ENCODE data around the gene CDH4. TPM values are rescaled to one million over a fixed set of nuclear protein-coding genes. Genes with fewer than 3 reads are reported as not detected.

Gene CDH4
- total RNA-seq, 2 donors from 2014 or later = 0.08 to 0.09 TPM

DNA sequence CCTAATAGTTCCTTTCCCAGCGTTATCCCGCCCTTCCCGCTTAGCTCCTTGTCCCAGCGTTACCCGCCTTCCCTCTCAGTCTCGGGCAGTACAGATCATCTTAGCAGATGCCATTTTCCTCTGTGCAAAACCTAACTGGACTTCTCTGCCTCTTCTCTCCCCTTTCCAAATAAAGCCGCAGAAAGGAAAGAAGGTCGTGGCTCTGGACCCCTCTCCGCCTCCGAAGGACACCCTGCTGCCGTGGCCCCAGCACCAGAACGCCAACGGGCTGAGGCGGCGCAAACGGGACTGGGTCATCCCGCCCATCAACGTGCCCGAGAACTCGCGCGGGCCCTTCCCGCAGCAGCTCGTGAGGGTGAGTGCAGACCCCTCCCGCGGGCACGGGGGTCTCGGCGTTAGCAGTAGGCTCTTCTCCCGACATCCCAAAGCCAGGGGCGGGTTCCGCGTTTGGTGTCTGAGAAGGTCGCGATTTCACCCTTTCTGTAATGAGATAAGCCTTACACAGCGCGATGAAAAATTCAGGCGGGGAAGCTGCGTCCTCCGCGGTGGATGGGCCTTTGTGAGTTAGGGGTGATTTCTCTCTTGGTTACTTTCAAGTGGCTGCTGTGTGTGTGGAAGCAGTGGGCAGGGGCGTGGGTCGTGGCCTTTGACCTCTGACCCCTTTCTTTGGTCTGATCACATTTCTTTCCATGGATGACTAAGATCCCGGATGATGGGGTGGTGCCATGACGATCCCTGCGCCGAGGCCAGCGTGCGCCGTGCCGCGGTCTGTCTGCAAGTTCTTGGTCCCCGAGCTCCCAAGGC is 521.0 kb downstream of the CDH4 start:
- ATAC-seq (no peak), DNase-seq (ENCODE audit: low spot score in 2 of 2) (no peak)
- H3K36me3 Mint-ChIP-seq = no peaks in the 10 kb centered on the region
- H3K27ac Mint-ChIP-seq = no peak overlapping the region
- H3K9me3 Mint-ChIP-seq = no peaks in the 10 kb centered on the region

DNA sequence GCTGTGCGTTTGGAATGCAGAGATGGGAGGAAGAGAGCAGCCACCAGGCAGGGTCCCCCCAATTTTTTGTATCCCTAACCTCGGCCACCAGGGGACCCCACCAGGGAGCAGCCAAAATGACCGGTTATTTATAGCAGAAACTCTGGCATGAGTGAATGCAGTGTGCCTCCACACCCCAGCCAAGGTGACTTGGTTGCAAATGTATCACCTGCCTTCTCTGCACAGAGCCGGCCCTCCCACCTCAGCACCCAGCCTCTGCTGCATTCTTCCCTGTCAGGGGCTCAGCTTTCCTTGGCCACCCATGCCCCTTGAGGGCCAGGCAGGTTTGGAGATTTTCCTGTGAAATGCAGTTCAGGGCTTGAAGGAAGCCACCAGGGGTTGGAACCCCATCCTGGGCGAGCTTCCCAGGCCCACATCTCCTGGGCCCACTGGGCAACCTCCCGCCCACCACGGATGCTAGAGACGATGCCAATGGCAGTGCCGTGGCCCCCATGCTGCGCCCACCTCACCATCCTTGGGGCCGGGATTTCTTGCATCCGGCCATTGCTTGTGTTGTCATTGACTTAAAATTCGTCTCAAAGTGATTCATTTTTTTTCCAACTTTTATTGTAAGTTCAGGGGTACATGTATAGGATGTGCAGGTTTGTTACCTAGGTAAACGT is 522.0 kb downstream of the CDH4 start:
- Mint-ChIP-seq H3K36me3 (no peaks in the 10 kb centered on the region), H3K27ac (no peak overlapping the region), H3K9me3 (no peaks in the 10 kb centered on the region)
- no peak for DNase-seq (ENCODE audit: low spot score in 2 of 2)
- no peak for ATAC-seq

DNA sequence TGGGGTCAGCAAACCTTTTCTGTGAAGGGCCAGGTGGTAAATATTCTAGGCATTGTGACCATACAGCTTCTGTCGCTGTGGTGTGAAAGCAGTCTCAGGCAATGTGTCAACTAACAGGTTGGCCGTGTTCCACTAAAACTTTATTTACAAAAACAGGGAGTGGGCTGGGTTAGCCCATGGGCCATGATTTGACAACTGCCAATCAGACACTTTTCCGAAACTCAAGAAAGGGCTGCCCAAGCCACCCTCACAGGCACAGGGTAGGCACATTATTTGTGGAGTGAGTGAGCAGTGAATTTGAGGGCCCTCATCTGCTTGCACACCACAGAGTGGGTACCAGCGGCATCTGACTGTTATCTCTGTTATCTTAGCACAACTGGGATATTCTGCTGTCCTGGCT is 523.4 kb downstream of the CDH4 start:
- Mint-ChIP-seq H3K36me3 (no peaks in the 10 kb centered on the region), H3K9me3 (peaks cover 0 to under 1% of the 10 kb centered on the region in 2 donors), H3K27ac (no peak overlapping the region)
- DNase-seq (ENCODE audit: low spot score in 2 of 2) (no peak), ATAC-seq (no peak)

DNA sequence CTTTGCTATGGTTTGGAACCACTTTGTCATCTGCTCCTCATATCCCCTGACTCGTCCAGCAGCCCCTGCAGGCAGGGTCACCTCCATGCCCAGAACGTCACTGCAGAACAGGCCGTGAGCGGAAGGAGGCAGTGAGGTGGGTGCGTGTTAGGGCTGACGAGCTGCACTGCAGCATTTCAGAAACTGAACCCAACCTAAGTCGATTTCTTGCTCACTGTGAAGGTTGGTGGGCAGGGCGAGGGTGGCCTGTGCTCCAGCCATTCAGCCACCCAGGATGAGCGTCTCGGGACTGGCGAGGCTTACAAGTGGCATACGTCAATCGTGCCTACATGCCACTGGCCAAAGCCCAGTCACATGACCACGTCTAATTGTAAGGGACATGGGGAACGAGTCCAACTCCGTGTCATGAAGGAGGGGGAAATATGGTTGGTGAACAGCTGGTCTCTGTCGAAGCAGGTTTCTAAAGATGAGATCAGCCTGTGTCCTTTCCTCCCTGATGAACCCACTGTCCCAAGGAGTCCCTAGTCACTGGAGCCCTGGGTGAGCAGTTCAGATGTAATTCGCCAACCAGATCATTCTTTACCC is 524.5 kb downstream of the CDH4 start:
- Mint-ChIP-seq H3K27ac (no peak overlapping the region), H3K36me3 (peaks cover 0 to 10% of the 10 kb centered on the region in 2 donors), H3K9me3 (peaks cover 0 to 12% of the 10 kb centered on the region in 2 donors)
- ATAC-seq (no peak), DNase-seq (ENCODE audit: low spot score in 2 of 2) (no peak)

DNA sequence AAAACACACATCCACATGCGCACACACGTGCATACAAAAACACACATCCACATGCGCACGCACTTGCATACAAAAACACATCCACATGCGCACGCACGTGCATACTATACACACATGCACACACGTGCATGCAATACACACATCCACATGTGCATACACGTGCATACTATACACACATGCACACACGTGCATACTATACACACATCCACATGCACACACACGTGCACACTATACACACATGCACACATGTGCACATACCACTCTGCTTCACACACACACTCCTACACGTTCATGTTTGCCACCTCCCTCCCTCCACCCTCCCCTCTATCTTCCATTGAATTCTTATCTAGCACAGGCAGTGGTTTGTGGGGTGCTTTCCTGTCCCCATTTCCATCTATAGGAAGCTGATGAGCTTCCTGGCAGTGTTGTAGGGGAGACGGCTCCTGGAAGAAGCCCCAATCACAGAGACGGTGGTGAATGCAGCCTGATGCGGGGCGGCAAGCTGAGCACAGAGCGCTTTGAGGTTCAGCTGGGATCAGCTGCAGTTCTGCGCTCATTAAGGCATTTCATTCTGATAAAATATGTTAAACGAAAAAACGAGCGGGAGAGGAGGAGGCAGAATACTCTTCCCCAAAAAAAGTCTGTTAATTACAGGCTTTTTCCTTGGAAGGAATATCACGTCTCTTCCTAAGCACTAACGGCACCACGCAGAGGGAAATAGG is 525.9 kb downstream of the CDH4 start:
- no peak for ATAC-seq
- H3K27ac Mint-ChIP-seq = no peak overlapping the region
- peaks cover 0 to 10% of the 10 kb centered on the region in 2 donors for H3K36me3 Mint-ChIP-seq
- peaks cover 0 to 12% of the 10 kb centered on the region in 2 donors for H3K9me3 Mint-ChIP-seq
- DNase-seq (ENCODE audit: low spot score in 2 of 2) = no peak

DNA sequence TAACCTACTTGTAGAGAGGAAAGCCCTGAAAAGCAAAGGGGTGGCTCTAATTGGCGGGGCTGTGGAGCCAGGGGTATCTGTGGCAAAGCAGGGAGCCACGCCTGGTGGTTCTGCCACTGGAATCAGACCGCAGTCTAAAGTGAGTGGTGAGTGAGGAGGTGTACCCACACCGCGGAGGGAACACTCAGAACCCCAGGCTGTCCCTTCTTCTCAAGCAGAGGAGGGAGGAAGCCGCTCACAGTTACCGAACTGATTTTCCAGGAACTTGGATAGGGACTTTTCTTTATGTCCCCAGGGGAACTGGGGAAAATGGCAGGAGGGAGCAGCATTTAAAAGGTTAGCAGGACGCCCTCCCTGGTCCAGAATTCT is 526.4 kb downstream of the CDH4 start:
- Mint-ChIP-seq H3K27ac (no peak overlapping the region), H3K9me3 (peaks cover 0 to 12% of the 10 kb centered on the region in 2 donors), H3K36me3 (peaks cover 0 to 10% of the 10 kb centered on the region in 2 donors)
- ATAC-seq (no peak), DNase-seq (ENCODE audit: low spot score in 2 of 2) (no peak)

DNA sequence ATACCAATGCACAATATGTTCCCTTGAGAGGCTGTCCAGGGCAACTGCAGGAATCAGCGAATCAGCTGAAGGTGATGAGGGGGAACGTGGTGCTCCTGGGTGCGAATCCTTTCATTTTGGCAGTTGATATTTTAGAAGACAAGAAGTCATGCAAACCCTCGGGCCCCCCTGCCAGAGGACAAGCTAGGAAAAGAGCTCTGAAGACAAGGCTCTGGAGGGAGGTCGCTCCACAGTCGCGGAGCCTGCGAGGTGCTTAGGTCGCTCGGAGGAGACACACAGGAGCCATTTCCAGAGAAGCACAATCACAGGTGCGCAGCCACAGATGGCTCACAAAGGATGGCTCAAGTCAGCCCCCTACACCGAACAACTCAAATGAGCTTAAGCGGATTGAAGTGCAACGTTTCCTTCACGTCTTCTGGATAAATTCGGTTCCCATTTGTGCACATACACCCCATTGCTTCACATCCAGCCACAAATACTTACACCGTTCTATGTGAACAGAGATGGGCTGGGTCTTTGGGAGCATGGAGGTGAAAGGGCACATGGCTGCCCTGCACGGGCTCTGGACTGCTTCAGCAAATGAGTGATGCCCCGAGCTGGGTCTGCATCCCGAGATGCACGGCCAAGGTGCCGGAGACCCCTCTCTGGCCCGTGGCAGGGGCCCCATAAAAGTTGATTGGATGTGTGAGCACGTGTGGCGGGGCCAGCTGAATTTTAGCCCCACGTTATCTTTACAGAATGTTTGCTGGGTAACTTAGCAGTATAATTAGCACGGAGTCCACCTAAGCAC is 527.3 kb downstream of the CDH4 start:
- Mint-ChIP-seq H3K9me3 (peaks cover 0 to 12% of the 10 kb centered on the region in 2 donors), H3K27ac (no peak overlapping the region), H3K36me3 (peaks cover 0 to 10% of the 10 kb centered on the region in 2 donors)
- no peak for ATAC-seq
- no peak for DNase-seq (ENCODE audit: low spot score in 2 of 2)

DNA sequence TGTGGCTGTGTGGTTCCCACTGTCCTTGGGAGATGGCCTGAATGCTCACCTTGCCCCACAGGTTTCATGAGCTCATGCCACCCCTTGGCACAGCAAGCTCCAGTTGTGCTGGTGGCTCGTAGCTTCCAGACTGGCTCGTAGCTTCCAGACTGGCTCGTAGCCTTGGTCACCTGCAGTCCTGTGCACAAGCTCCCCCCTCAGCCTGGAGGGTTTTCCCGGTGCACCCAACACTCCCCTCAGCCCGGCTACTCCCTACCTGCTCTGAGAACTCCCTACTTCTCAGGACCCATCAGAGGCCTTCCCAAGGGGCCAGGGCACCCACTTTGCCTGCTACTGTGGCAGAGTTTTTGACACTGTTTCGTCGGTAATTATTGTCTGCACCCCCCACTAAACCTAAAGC is 528.0 kb downstream of the CDH4 start:
- no peak overlapping the region for H3K27ac Mint-ChIP-seq
- peaks cover 0 to 12% of the 10 kb centered on the region in 2 donors for H3K9me3 Mint-ChIP-seq
- DNase-seq (ENCODE audit: low spot score in 2 of 2) = no peak
- no peak for ATAC-seq
- peaks cover 0 to 10% of the 10 kb centered on the region in 2 donors for H3K36me3 Mint-ChIP-seq

DNA sequence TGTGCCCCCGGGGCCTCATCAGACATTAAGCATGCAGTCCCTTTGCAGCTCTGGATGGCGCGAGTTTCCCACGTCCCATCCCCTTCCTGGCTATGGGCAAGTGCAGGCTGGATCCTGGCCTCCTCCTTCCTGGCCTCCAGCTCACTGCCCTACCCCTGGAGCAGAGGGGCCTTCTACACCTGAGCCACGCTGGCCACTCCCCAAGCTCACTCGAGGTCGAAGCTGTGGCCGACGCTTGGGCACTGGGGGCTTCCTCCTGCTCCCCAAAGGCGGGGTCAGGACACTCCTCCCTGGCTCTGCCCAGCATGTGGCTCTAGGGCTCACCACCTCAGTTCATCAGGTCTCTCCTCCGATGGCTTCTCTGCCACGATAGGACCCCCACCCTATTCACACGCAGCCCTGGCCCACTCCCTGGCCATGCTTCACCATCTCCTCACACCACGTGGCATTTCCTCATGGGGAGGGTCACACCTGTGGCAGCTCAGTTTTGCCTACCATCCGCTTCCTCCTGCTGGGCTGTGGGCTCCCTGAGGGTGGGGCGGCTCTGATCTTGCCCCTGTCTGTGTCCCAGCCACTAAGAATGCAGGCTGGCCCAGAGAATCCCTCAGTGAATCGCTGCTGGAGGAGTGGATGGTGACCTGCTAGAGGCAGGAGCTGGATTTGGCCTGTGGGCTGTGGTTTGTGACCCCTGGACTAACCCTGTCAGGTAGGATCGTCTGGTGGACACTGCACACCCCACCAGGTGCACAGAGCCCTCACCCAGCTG is 532.9 kb downstream of the CDH4 start:
- Mint-ChIP-seq H3K36me3 (peaks cover 0 to 10% of the 10 kb centered on the region in 2 donors), H3K9me3 (peaks cover 0 to 14% of the 10 kb centered on the region in 2 donors)

DNA sequence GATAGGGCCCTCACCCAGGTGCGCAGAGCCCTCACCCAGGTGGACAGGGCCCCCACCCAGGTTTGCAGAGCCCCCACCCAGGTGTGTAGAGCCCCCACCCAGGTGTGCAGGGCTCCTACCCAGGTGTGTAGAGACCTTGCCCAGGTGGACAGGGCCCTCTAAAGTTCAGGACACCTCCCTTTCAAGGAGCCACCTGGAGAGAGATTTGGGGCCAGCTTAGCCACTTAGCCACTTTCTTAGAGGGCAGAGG is 533.4 kb downstream of the CDH4 start:
- Mint-ChIP-seq H3K27ac (no peak overlapping the region), H3K36me3 (peaks cover 0 to 10% of the 10 kb centered on the region in 2 donors), H3K9me3 (peaks cover 0 to 17% of the 10 kb centered on the region in 2 donors)
- ATAC-seq = no peak
- no peak for DNase-seq (ENCODE audit: low spot score in 2 of 2)

More for the DNA sequence above, 532.9 kb downstream of the CDH4 start:
- no peak for ATAC-seq
- DNase-seq (ENCODE audit: low spot score in 2 of 2) = no peak
- no peak overlapping the region for H3K27ac Mint-ChIP-seq

DNA sequence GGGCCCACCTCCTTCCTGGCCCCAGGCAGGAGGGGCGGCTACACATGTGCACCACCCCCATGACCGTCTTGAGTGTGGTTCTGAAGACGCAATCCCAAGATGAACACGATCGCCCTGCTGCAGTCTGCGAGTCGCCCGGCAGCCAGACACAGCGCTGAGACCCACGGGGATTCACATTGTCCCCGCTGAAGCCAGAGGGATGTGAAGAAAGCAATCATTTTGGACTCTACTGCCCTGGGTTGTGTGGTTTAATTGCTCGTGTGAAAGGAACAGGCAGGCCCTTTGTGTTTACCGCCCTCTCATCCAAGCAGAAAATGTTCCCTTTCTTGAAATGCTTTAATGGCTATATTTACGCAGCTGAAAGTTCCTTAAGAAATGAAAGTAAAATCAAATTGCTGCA is 534.2 kb downstream of the CDH4 start:
- peaks cover 0 to 2% of the 10 kb centered on the region in 2 donors for H3K36me3 Mint-ChIP-seq
- peaks cover 0 to 15% of the 10 kb centered on the region in 2 donors for H3K9me3 Mint-ChIP-seq
- no peak overlapping the region for H3K27ac Mint-ChIP-seq
- no peak for ATAC-seq
- no peak for DNase-seq (ENCODE audit: low spot score in 2 of 2)

DNA sequence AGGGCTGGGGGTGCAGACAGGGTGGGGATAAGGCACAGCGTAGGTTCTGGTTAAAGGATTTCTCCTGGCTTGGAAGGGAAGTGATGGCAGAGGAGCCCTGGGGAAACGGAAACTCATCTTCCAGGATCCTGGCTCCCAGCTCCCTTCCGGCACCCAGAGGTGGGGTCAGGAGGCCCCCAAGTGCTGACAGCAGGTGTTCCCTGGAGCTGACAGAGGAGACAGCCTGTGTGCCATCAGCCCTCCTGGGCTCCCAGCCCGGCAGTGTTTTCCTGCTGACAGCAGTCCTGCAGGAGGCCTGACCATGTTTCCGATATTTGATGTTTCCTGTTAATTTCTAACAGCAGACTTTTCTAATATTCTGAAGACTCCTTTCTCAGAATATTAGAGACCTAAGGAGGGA is 536.3 kb downstream of the CDH4 start:
- Mint-ChIP-seq H3K27ac (no peak overlapping the region), H3K9me3 (peaks cover 0 to 12% of the 10 kb centered on the region in 2 donors), H3K36me3 (no peaks in the 10 kb centered on the region)
- ATAC-seq = no peak
- DNase-seq (ENCODE audit: low spot score in 2 of 2) = no peak

DNA sequence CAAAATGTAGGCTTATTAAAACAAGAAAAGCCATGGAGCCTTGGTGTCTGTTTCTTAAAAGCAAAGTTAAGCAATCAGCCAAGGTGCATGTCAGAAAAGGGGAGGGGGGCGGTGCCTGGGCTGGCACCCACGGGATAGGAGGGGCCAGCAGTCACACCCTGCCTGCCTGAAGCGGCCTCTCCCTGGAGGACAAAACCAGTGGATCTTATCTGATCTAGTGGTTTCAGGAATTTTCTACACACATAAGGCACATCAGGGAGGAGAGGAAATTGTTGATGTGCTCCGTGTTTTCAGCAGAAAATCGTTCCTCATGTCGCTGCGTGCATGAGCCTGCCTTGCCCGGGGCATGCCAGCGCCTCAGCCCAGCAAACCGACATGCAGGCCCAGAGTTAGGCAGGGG is 537.3 kb downstream of the CDH4 start:
- Mint-ChIP-seq H3K27ac (no peak overlapping the region), H3K9me3 (peaks cover 0 to 12% of the 10 kb centered on the region in 2 donors), H3K36me3 (no peaks in the 10 kb centered on the region)
- DNase-seq (ENCODE audit: low spot score in 2 of 2) = no peak
- no peak for ATAC-seq

DNA sequence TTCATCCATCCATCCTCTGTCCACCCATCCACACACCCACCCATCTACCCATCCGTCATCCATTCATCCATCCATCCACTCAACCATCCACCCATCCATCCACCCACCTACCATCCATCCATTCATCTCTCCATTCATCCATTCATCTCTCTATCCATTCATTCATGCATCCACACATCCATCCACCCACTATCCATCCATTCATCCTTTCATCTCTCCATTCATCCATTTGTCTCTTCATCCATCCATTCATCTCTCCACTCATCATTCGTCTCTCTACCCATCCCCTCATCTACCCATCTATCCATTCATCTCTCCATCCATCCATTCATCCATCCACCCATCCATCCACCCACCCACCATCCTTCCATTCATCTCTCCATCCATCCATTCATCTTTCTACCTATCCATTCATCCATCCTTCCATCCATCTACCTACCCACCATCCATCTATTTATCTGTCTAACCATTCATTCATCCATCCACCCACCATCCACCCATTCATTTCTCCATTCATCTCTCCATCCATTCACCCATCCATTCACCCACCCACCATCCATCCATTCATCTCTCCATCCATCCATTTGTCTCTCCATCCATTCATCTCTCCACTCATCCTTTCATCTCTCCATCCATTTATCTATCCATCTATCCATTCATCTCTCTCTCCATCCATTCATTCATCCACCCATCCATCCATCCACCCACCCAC is 538.2 kb downstream of the CDH4 start:
- no peaks in the 10 kb centered on the region for H3K36me3 Mint-ChIP-seq
- no peak for ATAC-seq
- H3K9me3 Mint-ChIP-seq = peaks cover 0 to 15% of the 10 kb centered on the region in 2 donors
- H3K27ac Mint-ChIP-seq = no peak overlapping the region
- no peak for DNase-seq (ENCODE audit: low spot score in 2 of 2)

DNA sequence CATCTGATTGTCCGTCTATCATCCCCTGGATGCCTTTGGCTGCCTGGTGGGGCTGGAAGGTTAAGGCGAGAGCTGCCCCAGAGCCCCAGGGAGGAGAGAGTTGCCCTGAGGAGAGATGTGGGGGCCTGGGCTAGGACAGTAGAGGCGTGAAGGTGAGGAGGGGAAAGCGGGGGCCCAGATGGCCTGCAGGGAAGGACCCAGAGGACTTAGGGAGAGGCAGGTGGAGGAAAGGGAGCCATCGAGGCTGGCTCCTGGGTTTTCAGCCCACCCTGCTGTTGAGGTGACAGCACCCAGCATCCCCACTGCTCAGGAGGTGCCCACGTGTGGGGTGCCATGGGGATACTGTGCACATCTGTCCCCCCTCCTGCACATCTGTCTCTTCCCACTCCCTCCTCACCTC is 539.9 kb downstream of the CDH4 start:
- Mint-ChIP-seq H3K27ac (no peak overlapping the region), H3K36me3 (no peaks in the 10 kb centered on the region), H3K9me3 (peaks cover 0 to 15% of the 10 kb centered on the region in 2 donors)
- no peak for ATAC-seq
- no peak for DNase-seq (ENCODE audit: low spot score in 2 of 2)
